Fibroblast of skin of abdomen (primary cell): ENCODE measurements around the gene PPY.
"Not testable (repeated sequence)": the region's sequence is repeated elsewhere in the genome, so short reads cannot be mapped to it uniquely, and the experiment has no call there.

Experiments
- DNase-seq: peaks from one replicate; pipeline ENCODE4 v3.0.0-alpha.2; 2013

PPY gene

GRCh38 chr17:43901861-43902589, 40.3 kb downstream of the PPY start:
- no peak for DNase-seq

- no peak for DNase-seq
Observed at GRCh38 chr17:43900858-43901754, 41.2 kb downstream of the PPY start.

GRCh38 chr17:43900183-43900857, 42.0 kb downstream of the PPY start:
- peak; percentile 83 for DNase-seq

- DNase-seq, result no peak
Observed at GRCh38 chr17:43898446-43898845, 43.8 kb downstream of the PPY start.

GRCh38 chr17:43897831-43898230, 44.4 kb downstream of the PPY start:
- no peak for DNase-seq

GRCh38 chr17:43894494-43894893, 47.8 kb downstream of the PPY start:
- DNase-seq, result not testable (repeated sequence)

GRCh38 chr17:43892647-43892952, 49.7 kb downstream of the PPY start:
- DNase-seq, result no peak

GRCh38 chr17:43891851-43892646, 50.2 kb downstream of the PPY start:
- peak; percentile 52 for DNase-seq
